GM23338 (cell line): ENCODE data around the gene CFAP157. TPM values are rescaled to one million over a fixed set of nuclear protein-coding genes. Genes with fewer than 3 reads are reported as not detected.

Experiments used
- ATAC-seq: fragments of 200-7000 bp; cut with Tn5 transposase; 3 replicates; pipeline ENCODE4 v1.9.1; 2020
- DNase-seq: peaks from one replicate; pipeline ENCODE4 v3.0.0-alpha.2; 2015; ENCODE audit warnings: low spot score
- H2AFZ ChIP-seq: fragments of 200-600 bp; sonication (generic); 2 replicates; pipeline ENCODE4 v1.8.0; 2016; ENCODE audit warnings: antibody characterized with exemption, mild to moderate bottlenecking, moderate library complexity
- H3F3A ChIP-seq: fragments of 200-600 bp; sonication (generic); replicated peaks from 2 replicates; pipeline ENCODE4 v1.8.0; 2017; ENCODE audit warnings: antibody characterized with exemption, mixed run types, low read depth
- H3K27ac ChIP-seq: fragments of 200-600 bp; sonication (generic); 2 replicates; pipeline ENCODE4 v1.6.1; 2016; ENCODE audit warnings: low read depth
- H3K27me3 ChIP-seq: fragments of 200-600 bp; sonication (generic); 2 replicates; pipeline ENCODE4 v1.8.0; 2016; ENCODE audit warnings: mild to moderate bottlenecking, mixed run types, moderate library complexity; ENCODE audit not compliant: insufficient read depth
- H3K36me3 ChIP-seq: fragments of 200-600 bp; sonication (generic); 2 replicates; pipeline ENCODE4 v1.8.0; 2016; ENCODE audit warnings: mild to moderate bottlenecking; ENCODE audit not compliant: insufficient read depth
- H3K4me1 ChIP-seq: fragments of 200-600 bp; sonication (generic); 2 replicates; pipeline ENCODE4 v1.8.0; 2016; ENCODE audit warnings: mild to moderate bottlenecking, moderate library complexity; ENCODE audit not compliant: insufficient read depth
- H3K4me2 ChIP-seq: fragments of 200-600 bp; sonication (generic); 2 replicates; pipeline ENCODE4 v1.7.1; 2017; ENCODE audit warnings: mixed run types
- H3K4me3 ChIP-seq: fragments of 200-600 bp; sonication (generic); 2 replicates; pipeline ENCODE4 v1.6.1; 2016; ENCODE audit warnings: mixed run types
- H3K79me2 ChIP-seq: fragments of 200-600 bp; sonication (generic); replicated peaks from 2 replicates; pipeline ENCODE4 v1.8.0; 2017; ENCODE audit warnings: mild to moderate bottlenecking; ENCODE audit not compliant: insufficient read depth
- H3K9me2 ChIP-seq: fragments of 200-600 bp; sonication (generic); 2 replicates; pipeline ENCODE4 v1.8.0; 2017; ENCODE audit not compliant: insufficient read depth
- H4K20me1 ChIP-seq: fragments of 200-600 bp; sonication (generic); replicated peaks from 2 replicates; pipeline ENCODE4 v1.8.0; 2017; ENCODE audit warnings: mild to moderate bottlenecking; ENCODE audit not compliant: insufficient read depth
- H3K27ac Mint-ChIP-seq: 2 replicates; pipeline ENCODE4 v1.8.0; 2020; ENCODE audit warnings: inconsistent platforms, mild to moderate bottlenecking, moderate library complexity, mixed read lengths
- H3K27me3 Mint-ChIP-seq: 3 replicates; pipeline ENCODE4 v1.8.0; 2022; ENCODE audit warnings: low read depth, mild to moderate bottlenecking, moderate library complexity, mixed read lengths, inconsistent platforms; ENCODE audit not compliant: insufficient read depth, poor library complexity
- H3K36me3 Mint-ChIP-seq: 3 replicates; pipeline ENCODE4 v1.8.0; 2021; ENCODE audit warnings: low read depth, mild to moderate bottlenecking, inconsistent platforms, moderate library complexity, mixed read lengths
- H3K4me1 Mint-ChIP-seq: 3 replicates; pipeline ENCODE4 v1.8.0; 2020; ENCODE audit warnings: mild to moderate bottlenecking, inconsistent platforms, mixed read lengths
- H3K4me3 Mint-ChIP-seq: 3 replicates; pipeline ENCODE4 v1.8.0; 2021; ENCODE audit warnings: moderate library complexity, mild to moderate bottlenecking, inconsistent platforms, mixed read lengths
- H3K9me3 Mint-ChIP-seq: 3 replicates; pipeline ENCODE4 v1.8.0; 2020; ENCODE audit warnings: moderate library complexity, mild to moderate bottlenecking, inconsistent platforms, mixed read lengths
- EZH2 ChIP-seq: fragments of 200-600 bp; sonication (generic); IDR thresholded peaks from one replicate; pipeline ENCODE4 v1.8.0; 2017; ENCODE audit warnings: antibody characterized with exemption, mild to moderate bottlenecking, low read depth; ENCODE audit not compliant: unreplicated experiment
- EZH2phosphoT487 ChIP-seq: fragments of 200-600 bp; sonication (generic); IDR thresholded peaks from one replicate; pipeline ENCODE4 v1.8.1; 2018; ENCODE audit warnings: antibody characterized with exemption; ENCODE audit not compliant: unreplicated experiment
- JUNB ChIP-seq: IDR thresholded peaks from one replicate; pipeline ENCODE4 v1.6.1; 2016; ENCODE audit warnings: antibody characterized with exemption; ENCODE audit not compliant: unreplicated experiment
- NANOG ChIP-seq: IDR thresholded peaks from 2 replicates; pipeline ENCODE4 v1.6.1; 2016; ENCODE audit warnings: antibody characterized with exemption, borderline replicate concordance
- POLR2AphosphoS5 ChIP-seq: IDR thresholded peaks from 2 replicates; pipeline ENCODE4 v1.6.1; 2016; ENCODE audit warnings: antibody characterized with exemption, low read depth
- ZNF114 ChIP-seq: fragments of 250-450 bp; sonication (Bioruptor Pico); IDR thresholded peaks from 2 replicates; pipeline ENCODE4 v1.5.0; 2020; ENCODE audit warnings: mild to moderate bottlenecking, moderate library complexity
- ZNF331 ChIP-seq: fragments of 250-450 bp; sonication (Bioruptor Pico); IDR thresholded peaks from 2 replicates; pipeline ENCODE4 v1.5.0; 2020; ENCODE audit warnings: low read depth, mild to moderate bottlenecking, moderate library complexity
- polyA plus RNA-seq: library from polyadenylated mRNA; unstranded; fragments of >200 nt; fragmentation: Nextera tagmentation; extraction: Ambion mirVana; gene quantifications from 2 replicates; pipeline ENCODE4 v1.2.1, GENCODE V29; 2016
- total RNA-seq: library from RNA; depleted of rRNA; stranded (reverse); fragments of >200 nt; shearing (Covaris generic); gene quantifications from 2 replicates; pipeline ENCODE4 v1.2.3, GENCODE V29; 2014
- TF ChIP-seq, protein P1 (sequence below), 2 experiments: fragments of 200-600 bp in 1 of 2; sonication (generic) in 1 of 2; conservative IDR thresholded peaks; 2 replicates each; pipeline versions ENCODE4 v1.5.1 to v1.6.1; 2016 to 2017; ENCODE audit warnings: antibody characterized with exemption in 2 of 2, low read depth in 2 of 2, mild to moderate bottlenecking in 2 of 2, moderate library complexity in 1 of 2
- TF ChIP-seq, protein P2 (sequence below): IDR thresholded peaks from one replicate; pipeline ENCODE4 v1.6.1; 2018; ENCODE audit warnings: antibody characterized with exemption; ENCODE audit not compliant: unreplicated experiment
- TF ChIP-seq, protein P3 (sequence below): IDR thresholded peaks from 2 replicates; pipeline ENCODE4 v1.6.1; 2016; ENCODE audit warnings: antibody characterized with exemption

Gene CFAP157
- total and polyA plus RNA-seq, 2 experiments from 2014 or later: 0.17 to 0.55 TPM

DNA sequence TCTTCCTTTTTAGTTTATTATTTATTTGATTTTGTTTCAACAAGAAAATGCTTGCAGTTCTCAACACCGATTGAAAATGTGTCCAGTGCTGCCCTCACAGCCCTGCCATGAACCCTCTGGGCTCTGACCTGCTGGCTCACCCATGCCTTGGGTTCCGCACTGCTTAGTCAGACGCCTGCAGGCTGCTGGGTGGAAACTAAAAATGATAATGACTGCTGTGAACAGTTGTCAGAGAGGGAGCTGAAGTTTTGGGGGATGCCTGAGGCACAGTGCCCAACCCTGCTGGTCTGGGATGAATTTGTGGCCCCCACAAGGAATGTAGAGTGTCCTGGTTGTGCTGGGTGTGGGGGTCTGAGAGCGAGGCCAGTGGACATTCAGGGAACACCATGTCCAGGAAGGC lies 22.2 kb upstream of the CFAP157 start:
- Histone ChIP-seq H3F3A (no peaks in the 10 kb centered on the region), H3K79me2 (no peaks in the 10 kb centered on the region), H3K4me2 (no peak overlapping the region), H3K4me1 (no peaks in the 10 kb centered on the region), H3K27ac (peak overlapping the region; percentile 15; the same call in 1 of the 2 replicates), H3K4me3 (no peak overlapping the region), H3K9me2 (peaks cover 3% of the 10 kb centered on the region; the same call in 1 of the 2 replicates), H4K20me1 (0 out of 2 replicates have a peak, but pooled peaks cover 3% of the 10 kb centered on the region), H2AFZ (no peak overlapping the region), H3K27me3 (no peaks in the 10 kb centered on the region), H3K36me3 (peaks cover 5% of the 10 kb centered on the region; the same call in 1 of the 2 replicates)
- Mint-ChIP-seq H3K4me1 (no peaks in the 10 kb centered on the region), H3K27me3 (peaks cover 2% of the 10 kb centered on the region), H3K27ac (no peak overlapping the region), H3K9me3 (no peaks in the 10 kb centered on the region), H3K4me3 (no peak overlapping the region), H3K36me3 (peaks cover 31% of the 10 kb centered on the region)
- no peak for DNase-seq
- no peak for ATAC-seq
- TF ChIP-seq, protein P1, sequence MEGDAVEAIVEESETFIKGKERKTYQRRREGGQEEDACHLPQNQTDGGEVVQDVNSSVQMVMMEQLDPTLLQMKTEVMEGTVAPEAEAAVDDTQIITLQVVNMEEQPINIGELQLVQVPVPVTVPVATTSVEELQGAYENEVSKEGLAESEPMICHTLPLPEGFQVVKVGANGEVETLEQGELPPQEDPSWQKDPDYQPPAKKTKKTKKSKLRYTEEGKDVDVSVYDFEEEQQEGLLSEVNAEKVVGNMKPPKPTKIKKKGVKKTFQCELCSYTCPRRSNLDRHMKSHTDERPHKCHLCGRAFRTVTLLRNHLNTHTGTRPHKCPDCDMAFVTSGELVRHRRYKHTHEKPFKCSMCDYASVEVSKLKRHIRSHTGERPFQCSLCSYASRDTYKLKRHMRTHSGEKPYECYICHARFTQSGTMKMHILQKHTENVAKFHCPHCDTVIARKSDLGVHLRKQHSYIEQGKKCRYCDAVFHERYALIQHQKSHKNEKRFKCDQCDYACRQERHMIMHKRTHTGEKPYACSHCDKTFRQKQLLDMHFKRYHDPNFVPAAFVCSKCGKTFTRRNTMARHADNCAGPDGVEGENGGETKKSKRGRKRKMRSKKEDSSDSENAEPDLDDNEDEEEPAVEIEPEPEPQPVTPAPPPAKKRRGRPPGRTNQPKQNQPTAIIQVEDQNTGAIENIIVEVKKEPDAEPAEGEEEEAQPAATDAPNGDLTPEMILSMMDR (conservative IDR thresholded peaks at IDR 0.05; ENCODE audit: low read depth in 2 of 2): no peak
- TF ChIP-seq EZH2 (no peak), EZH2phosphoT487 (no peak), JUNB (no peak), POLR2AphosphoS5 (no peak), ZNF331 (CRISPR knock-in tag) (no peak)

DNA sequence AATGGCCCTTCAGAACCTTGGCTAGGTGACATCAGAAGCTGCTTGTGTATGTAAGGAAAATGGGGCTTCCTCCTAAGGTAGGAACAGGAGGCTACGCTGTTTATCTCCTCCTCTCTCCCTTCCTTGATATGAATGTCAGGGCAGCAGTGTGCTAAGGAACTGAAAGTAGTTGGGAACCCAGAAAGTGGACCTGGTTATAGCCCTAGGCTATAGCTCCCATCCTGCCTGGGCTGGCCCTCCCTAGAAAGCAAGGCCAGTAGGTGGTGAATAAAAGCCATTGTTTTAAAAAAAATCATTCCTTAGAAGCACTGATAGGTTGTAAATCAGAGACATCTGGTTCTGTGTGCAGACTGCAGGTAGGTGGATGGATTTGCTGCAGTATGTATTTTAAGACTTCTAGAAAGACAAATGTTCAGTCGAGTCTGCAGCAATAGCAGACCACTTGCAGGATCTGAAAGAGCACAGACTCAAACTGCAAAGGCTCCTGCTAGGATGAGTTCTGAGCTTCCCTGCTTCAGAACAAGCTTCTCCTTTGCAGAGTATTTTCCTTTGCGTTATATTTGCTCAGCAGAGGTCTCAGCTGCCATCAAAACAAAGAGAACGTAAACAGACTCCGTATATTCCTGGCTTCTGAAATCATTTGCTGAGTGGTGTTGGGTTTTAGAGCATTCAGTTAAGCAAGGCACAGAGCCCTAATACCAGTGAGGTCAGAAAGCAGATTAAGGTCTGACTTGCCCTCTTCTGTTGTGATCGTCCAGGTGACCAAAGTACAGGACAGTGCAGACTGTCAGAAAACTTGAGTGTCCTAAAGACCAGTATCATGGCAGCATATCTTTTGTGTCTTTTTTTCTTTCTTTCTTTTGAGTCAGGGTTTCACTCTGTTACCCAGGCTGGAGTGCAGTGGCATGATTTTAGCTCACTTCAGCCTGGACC lies 20.1 kb upstream of the CFAP157 start:
- Mint-ChIP-seq H3K27ac (no peak overlapping the region), H3K4me3 (no peak overlapping the region), H3K4me1 (no peaks in the 10 kb centered on the region), H3K27me3 (peaks cover 9% of the 10 kb centered on the region), H3K36me3 (peaks cover 36% of the 10 kb centered on the region), H3K9me3 (no peaks in the 10 kb centered on the region)
- ATAC-seq (no peak), DNase-seq (no peak)
- Histone ChIP-seq H4K20me1 (0 out of 2 replicates have a peak, but pooled peaks cover 3% of the 10 kb centered on the region), H3K36me3 (no peaks in the 10 kb centered on the region), H3K27ac (no peak overlapping the region), H3K9me2 (peaks cover 3% of the 10 kb centered on the region; the same call in 1 of the 2 replicates), H3K4me1 (no peaks in the 10 kb centered on the region), H2AFZ (no peak overlapping the region), H3K79me2 (no peaks in the 10 kb centered on the region), H3F3A (no peaks in the 10 kb centered on the region), H3K4me3 (no peak overlapping the region), H3K27me3 (no peaks in the 10 kb centered on the region), H3K4me2 (no peak overlapping the region)
- TF ChIP-seq, protein P2, sequence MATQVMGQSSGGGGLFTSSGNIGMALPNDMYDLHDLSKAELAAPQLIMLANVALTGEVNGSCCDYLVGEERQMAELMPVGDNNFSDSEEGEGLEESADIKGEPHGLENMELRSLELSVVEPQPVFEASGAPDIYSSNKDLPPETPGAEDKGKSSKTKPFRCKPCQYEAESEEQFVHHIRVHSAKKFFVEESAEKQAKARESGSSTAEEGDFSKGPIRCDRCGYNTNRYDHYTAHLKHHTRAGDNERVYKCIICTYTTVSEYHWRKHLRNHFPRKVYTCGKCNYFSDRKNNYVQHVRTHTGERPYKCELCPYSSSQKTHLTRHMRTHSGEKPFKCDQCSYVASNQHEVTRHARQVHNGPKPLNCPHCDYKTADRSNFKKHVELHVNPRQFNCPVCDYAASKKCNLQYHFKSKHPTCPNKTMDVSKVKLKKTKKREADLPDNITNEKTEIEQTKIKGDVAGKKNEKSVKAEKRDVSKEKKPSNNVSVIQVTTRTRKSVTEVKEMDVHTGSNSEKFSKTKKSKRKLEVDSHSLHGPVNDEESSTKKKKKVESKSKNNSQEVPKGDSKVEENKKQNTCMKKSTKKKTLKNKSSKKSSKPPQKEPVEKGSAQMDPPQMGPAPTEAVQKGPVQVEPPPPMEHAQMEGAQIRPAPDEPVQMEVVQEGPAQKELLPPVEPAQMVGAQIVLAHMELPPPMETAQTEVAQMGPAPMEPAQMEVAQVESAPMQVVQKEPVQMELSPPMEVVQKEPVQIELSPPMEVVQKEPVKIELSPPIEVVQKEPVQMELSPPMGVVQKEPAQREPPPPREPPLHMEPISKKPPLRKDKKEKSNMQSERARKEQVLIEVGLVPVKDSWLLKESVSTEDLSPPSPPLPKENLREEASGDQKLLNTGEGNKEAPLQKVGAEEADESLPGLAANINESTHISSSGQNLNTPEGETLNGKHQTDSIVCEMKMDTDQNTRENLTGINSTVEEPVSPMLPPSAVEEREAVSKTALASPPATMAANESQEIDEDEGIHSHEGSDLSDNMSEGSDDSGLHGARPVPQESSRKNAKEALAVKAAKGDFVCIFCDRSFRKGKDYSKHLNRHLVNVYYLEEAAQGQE: no peak
- TF ChIP-seq JUNB: no peak
- no peak for TF ChIP-seq EZH2phosphoT487
- no peak for TF ChIP-seq EZH2
- TF ChIP-seq POLR2AphosphoS5: no peak
- no peak for TF ChIP-seq ZNF331 (CRISPR knock-in tag)
- TF ChIP-seq, protein P3, sequence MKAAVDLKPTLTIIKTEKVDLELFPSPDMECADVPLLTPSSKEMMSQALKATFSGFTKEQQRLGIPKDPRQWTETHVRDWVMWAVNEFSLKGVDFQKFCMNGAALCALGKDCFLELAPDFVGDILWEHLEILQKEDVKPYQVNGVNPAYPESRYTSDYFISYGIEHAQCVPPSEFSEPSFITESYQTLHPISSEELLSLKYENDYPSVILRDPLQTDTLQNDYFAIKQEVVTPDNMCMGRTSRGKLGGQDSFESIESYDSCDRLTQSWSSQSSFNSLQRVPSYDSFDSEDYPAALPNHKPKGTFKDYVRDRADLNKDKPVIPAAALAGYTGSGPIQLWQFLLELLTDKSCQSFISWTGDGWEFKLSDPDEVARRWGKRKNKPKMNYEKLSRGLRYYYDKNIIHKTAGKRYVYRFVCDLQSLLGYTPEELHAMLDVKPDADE: no peak
- no peak for TF ChIP-seq ZNF114
- TF ChIP-seq NANOG: no peak
